Fibroblast of the aortic adventitia (primary cell): Measurements from ENCODE around the gene ZNF337. TPM values are rescaled to one million over a fixed set of nuclear protein-coding genes. Genes with fewer than 3 reads are reported as not detected.

Experiments
- DNase-seq: peaks from one replicate; pipeline ENCODE4 v3.0.0-alpha.2; 2010; ENCODE audit warnings: low read depth
- H3K4me3 ChIP-seq: 2 replicates; pipeline ENCODE4 v1.5.1; 2011; ENCODE audit warnings: low read depth, mild to moderate bottlenecking, control low read depth, low read length, moderate library complexity
- total RNA-seq: library from RNA; depleted of rRNA; stranded (reverse); fragments of >200 nt; gene quantifications from 2 replicates; pipeline ENCODE4 v1.2.3, GENCODE V29; 2012; ENCODE audit warnings: low replicate concordance
- TF ChIP-seq, protein P1 (sequence below): IDR thresholded peaks from 2 replicates; pipeline ENCODE4 v1.5.1; 2011; ENCODE audit warnings: mild to moderate bottlenecking, low read length, control low read depth, inconsistent platforms; ENCODE audit not compliant: insufficient read depth

The ZNF337 gene
- total RNA-seq, 1 donor = 8.6 TPM

DNA sequence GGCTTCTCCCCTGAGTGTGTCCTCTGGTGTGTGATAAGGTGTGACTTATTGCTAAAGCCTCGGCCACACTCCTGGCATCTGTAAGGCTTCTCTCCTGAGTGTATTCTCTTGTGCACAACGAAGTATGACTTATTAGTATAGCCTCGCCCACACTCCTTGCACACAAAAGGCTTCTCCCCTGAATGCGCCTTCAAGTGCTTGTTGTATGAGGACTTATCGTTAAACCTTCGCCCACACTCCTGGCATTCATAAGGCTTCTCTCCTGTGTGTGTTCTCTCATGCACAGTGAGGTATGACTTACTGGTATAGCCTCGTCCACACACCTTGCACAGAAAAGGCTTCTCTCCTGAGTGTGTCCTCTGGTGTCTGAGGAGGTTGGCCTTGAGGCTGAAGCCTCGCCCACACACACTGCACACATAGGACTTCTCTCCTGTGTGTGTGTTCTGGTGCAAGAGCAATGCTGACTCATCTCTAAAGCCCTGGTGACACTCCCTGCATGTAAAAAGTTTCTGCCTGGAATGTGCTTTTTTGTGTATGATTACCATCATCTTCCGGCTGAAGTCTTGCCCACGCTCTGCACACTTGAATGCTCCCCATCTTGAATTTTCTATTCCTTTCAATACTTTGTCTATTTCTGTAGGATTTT lies 20.4 kb downstream of the ZNF337 start:
- TF ChIP-seq, protein P1, sequence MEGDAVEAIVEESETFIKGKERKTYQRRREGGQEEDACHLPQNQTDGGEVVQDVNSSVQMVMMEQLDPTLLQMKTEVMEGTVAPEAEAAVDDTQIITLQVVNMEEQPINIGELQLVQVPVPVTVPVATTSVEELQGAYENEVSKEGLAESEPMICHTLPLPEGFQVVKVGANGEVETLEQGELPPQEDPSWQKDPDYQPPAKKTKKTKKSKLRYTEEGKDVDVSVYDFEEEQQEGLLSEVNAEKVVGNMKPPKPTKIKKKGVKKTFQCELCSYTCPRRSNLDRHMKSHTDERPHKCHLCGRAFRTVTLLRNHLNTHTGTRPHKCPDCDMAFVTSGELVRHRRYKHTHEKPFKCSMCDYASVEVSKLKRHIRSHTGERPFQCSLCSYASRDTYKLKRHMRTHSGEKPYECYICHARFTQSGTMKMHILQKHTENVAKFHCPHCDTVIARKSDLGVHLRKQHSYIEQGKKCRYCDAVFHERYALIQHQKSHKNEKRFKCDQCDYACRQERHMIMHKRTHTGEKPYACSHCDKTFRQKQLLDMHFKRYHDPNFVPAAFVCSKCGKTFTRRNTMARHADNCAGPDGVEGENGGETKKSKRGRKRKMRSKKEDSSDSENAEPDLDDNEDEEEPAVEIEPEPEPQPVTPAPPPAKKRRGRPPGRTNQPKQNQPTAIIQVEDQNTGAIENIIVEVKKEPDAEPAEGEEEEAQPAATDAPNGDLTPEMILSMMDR = no peak
- no peak overlapping the region for H3K4me3 ChIP-seq
- peak; percentile 47 for DNase-seq

GRCh38 chr20:25675161-25675560 lies 21.5 kb downstream of the ZNF337 start:
- TF ChIP-seq, protein P1 = no peak
- peak; percentile 18 for DNase-seq
- H3K4me3 ChIP-seq = no peak overlapping the region

DNA sequence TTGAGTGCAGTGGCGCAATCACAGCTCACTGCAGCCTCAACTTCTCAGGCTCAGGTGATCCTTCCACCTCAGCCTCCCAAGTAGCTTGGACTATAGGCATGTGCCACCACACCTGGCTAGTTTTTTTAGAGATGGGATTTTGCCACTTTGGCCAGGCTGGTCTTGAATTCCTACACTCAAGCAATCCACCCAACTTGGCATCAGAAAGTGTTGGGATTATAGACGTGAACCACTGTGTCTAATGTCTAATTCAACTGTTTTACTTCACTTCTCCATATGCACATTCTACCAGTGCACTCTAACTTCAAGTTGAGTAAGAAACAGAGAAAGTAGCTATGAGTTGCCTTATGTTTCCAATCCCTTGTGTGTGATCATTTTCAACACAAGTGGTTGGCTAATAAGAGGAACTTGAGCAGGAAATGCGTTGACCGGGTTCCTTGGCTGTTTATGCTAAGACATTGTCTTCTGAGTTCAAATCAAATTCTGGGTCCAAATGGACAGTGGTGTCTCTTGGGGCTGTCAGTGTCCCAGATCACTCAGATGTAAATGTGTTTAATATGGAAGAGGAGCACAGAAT lies 23.9 kb downstream of the ZNF337 start:
- TF ChIP-seq, protein P1 = no peak
- no peak for DNase-seq
- no peak overlapping the region for H3K4me3 ChIP-seq

GRCh38 chr20:25669826-25670422 lies 26.7 kb downstream of the ZNF337 start:
- peak; percentile 80 for DNase-seq
- no peak overlapping the region for H3K4me3 ChIP-seq
- TF ChIP-seq, protein P1 = peak; percentile 27

DNA sequence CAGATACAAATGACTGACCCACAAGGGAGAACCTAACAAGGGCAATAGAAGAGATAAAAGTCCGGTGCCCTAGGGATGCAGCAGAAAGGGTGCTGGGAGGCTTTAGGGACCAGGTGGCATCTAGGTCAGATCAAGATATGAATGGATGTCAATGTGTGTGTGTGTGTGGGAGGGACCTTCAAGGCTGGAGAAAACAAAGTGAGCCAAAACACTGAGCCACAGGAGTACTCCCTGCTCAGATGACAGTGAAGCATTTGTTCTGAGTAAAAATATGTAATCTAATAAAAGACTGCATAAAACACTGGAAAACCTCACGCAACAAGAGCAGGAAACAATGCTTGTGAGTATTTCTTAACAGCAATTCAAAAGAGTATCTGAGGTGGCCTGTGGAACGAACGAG lies 28.2 kb downstream of the ZNF337 start:
- TF ChIP-seq, protein P1 = no peak
- DNase-seq = no peak
- no peak overlapping the region for H3K4me3 ChIP-seq

DNA sequence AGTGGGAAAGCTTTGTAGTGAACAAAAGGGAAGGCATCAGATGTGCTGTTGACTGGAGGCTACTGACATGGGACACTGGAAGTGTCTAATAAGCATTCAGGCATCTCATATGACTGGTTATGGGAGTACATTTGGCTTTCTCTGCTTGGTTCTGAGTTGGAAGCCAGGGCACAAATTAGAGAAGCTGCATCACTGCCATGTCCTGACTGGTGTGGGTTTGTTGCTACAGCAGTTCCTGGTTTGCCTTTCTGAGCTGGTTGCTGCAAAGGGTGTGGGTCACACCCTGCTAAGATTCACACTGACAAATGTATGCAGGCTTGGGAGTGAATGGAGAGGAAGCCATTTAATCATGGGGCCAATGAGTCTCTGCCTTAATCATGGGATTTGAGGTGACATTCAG lies 36.7 kb downstream of the ZNF337 start:
- TF ChIP-seq, protein P1 = no peak
- H3K4me3 ChIP-seq = no peak overlapping the region
- DNase-seq = no peak
